Suprapubic skin (tissue), 4 donors: ENCODE results near the gene DMGDH.

Experiments used
- POLR2A ChIP-seq, 2 donors: fragments of 450-650 bp; IDR thresholded peaks; one replicate each; pipeline ENCODE4 v1.6.1; 2017; ENCODE audit warnings: antibody characterized with exemption in 2 of 2, mild to moderate bottlenecking in 2 of 2, moderate library complexity in 2 of 2
- POLR2AphosphoS5 ChIP-seq, 3 donors: sonication (generic); formaldehyde crosslinking; IDR thresholded peaks; one replicate each; pipeline ENCODE4 v1.6.1; 2017; ENCODE audit warnings: antibody characterized with exemption in 3 of 3
- TF ChIP-seq, protein P1 (sequence below), 2 donors: fragments of 200-600 bp in 1 of 2; fragments of 450-650 bp in 1 of 2; sonication (generic) in 1 of 2; IDR thresholded peaks; one replicate each; pipeline ENCODE4 v1.5.1; 2016 to 2019; ENCODE audit warnings: antibody characterized with exemption in 2 of 2, mild to moderate bottlenecking in 1 of 2, moderate library complexity in 1 of 2

DNA sequence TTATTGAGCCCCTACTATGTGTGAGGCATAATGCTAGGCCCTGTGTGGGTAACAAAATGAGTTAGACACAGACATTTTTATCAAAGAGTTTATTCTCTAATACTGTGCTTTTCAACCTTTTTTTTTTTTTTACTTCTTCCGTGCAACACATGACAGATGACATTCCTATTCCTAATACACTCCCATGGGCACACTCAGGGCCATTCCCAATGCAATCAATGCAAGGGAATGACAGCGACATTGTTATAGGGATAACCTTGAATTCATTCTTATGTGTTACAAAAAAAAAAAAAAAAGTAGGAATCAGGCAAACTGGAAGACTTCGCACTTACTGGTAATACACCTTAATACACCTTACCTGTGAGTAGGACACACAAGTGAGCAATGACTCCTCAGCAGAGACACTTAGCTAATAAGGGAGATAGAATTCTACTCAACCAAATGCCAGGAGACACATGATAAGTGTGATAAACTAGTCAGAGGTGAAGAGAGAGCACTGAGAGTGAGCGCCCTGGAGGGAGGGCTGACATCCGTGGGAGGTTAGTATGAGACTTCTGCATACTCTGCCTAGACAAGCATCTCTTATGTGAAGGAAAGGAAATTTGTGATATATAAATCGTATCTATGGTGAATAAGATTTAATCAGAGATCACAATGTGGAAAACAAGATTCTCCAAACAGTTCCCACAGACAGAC lies 63.4 kb downstream of the DMGDH start:
- TF ChIP-seq, protein P1, sequence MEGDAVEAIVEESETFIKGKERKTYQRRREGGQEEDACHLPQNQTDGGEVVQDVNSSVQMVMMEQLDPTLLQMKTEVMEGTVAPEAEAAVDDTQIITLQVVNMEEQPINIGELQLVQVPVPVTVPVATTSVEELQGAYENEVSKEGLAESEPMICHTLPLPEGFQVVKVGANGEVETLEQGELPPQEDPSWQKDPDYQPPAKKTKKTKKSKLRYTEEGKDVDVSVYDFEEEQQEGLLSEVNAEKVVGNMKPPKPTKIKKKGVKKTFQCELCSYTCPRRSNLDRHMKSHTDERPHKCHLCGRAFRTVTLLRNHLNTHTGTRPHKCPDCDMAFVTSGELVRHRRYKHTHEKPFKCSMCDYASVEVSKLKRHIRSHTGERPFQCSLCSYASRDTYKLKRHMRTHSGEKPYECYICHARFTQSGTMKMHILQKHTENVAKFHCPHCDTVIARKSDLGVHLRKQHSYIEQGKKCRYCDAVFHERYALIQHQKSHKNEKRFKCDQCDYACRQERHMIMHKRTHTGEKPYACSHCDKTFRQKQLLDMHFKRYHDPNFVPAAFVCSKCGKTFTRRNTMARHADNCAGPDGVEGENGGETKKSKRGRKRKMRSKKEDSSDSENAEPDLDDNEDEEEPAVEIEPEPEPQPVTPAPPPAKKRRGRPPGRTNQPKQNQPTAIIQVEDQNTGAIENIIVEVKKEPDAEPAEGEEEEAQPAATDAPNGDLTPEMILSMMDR (IDR thresholded peaks at IDR 0.05): no peak
- TF ChIP-seq POLR2A (IDR thresholded peaks at IDR 0.05) (no peak), POLR2AphosphoS5 (IDR thresholded peaks at IDR 0.05) (no peak)
